Uterus (tissue), 4 donors: ENCODE data around the gene CCDC149. TPM values are rescaled to one million over a fixed set of nuclear protein-coding genes. Genes with fewer than 3 reads are reported as not detected.

Experiments used
- DNase-seq, 2 donors: peaks; one replicate each; pipeline ENCODE4 v3.0.0-alpha.2; 2019 to 2020
- H3K27ac ChIP-seq, 2 donors: fragments of 200-600 bp; sonication (generic); 1 replicate in 1 of 2; 2 replicates in 1 of 2; pipeline ENCODE4 v1.5.1; 2016 to 2018
- H3K27me3 ChIP-seq, 2 donors: fragments of 200-600 bp; sonication (generic); one replicate each; pipeline ENCODE4 v1.5.1; 2018 to 2019; ENCODE audit warnings: control low read depth in 1 of 2
- H3K36me3 ChIP-seq, 2 donors: fragments of 200-600 bp; sonication (generic); one replicate each; pipeline ENCODE4 v1.5.1; 2019; ENCODE audit warnings: control low read depth in 1 of 2
- H3K4me1 ChIP-seq, 2 donors: fragments of 200-600 bp; sonication (generic); one replicate each; pipeline ENCODE4 v1.5.1; 2018 to 2019; ENCODE audit warnings: control low read depth in 1 of 2
- H3K4me3 ChIP-seq, 2 donors: fragments of 200-600 bp; sonication (generic); 1 replicate in 1 of 2; 2 replicates in 1 of 2; pipeline ENCODE4 v1.5.1; 2018 to 2019; ENCODE audit warnings: mild to moderate bottlenecking in 1 of 2
- H3K9me3 ChIP-seq, 2 donors: fragments of 200-600 bp; sonication (generic); one replicate each; pipeline ENCODE4 v1.5.1; 2019; ENCODE audit warnings: control low read depth in 1 of 2
- CTCF ChIP-seq, 4 experiments: fragments of 200-600 bp in 2 of 4; fragments of 450-650 bp in 2 of 4; sonication (generic) in 2 of 4; IDR thresholded peaks; one replicate each; pipeline ENCODE4 v1.5.1; 2016 to 2019; ENCODE audit warnings: antibody characterized with exemption in 4 of 4, mild to moderate bottlenecking in 2 of 4, moderate library complexity in 1 of 4
- POLR2A ChIP-seq, 2 donors: fragments of 450-650 bp; IDR thresholded peaks; one replicate each; pipeline ENCODE4 v1.6.1; 2016; ENCODE audit warnings: antibody characterized with exemption in 2 of 2, mild to moderate bottlenecking in 1 of 2, moderate library complexity in 1 of 2
- intact Hi-C: fragments of 100-400 bp; cut with DNase I; formaldehyde crosslinking; loops from one replicate; pipeline ENCODE4 v1.15.1; 2023; ENCODE audit warnings: low total_unique reads
- total RNA-seq, 4 donors: library from RNA; depleted of rRNA in 3 of 4; stranded (reverse); fragments of >200 nt in 3 of 4; gene quantifications; one replicate each; pipeline versions ENCODE4 v1.1.0 to v1.2.4, GENCODE V29; 2014 to 2023
- donor health status: DM: yes; HTN: yes; CAD: no.

The CCDC149 gene
- total RNA-seq, 4 donors from 2014 or later: 18.7 to 462 (median 69.3) TPM

- DNase-seq: no peak
- no peaks in the 10 kb centered on the region for H3K27me3 ChIP-seq
- no peak overlapping the region for H3K27ac ChIP-seq
- H3K4me3 ChIP-seq: no peak overlapping the region
- H3K4me1 ChIP-seq: peaks cover 0 to 3% of the 10 kb centered on the region in 2 donors
- H3K9me3 ChIP-seq: no peaks in the 10 kb centered on the region
- no peaks in the 10 kb centered on the region for H3K36me3 ChIP-seq
- no peak for TF ChIP-seq POLR2A (IDR thresholded peaks at IDR 0.05)
- TF ChIP-seq CTCF (IDR thresholded peaks at IDR 0.05): no peak
- intact Hi-C loops: no loop called here
Measured at GRCh38 chr4:24805067-24805466, 107.8 kb downstream of the CCDC149 start.

GRCh38 chr4:24802648-24803047, 110.2 kb downstream of the CCDC149 start:
- no peaks in the 10 kb centered on the region for H3K27me3 ChIP-seq
- no peak overlapping the region for H3K4me3 ChIP-seq
- no peak for DNase-seq
- intact Hi-C loops: no loop called here
- TF ChIP-seq CTCF (IDR thresholded peaks at IDR 0.05) (no peak), POLR2A (IDR thresholded peaks at IDR 0.05) (no peak)
- H3K36me3 ChIP-seq: no peaks in the 10 kb centered on the region
- peaks cover 0 to 3% of the 10 kb centered on the region in 2 donors for H3K4me1 ChIP-seq
- H3K9me3 ChIP-seq: no peaks in the 10 kb centered on the region
- H3K27ac ChIP-seq: no peak overlapping the region

GRCh38 chr4:24801136-24801855, 111.5 kb downstream of the CCDC149 start:
- Histone ChIP-seq H3K9me3 (no peaks in the 10 kb centered on the region), H3K4me1 (no peaks in the 10 kb centered on the region), H3K27me3 (no peaks in the 10 kb centered on the region), H3K36me3 (no peaks in the 10 kb centered on the region), H3K4me3 (peak overlapping the region in 1 of 2 donors; percentile 25), H3K27ac (no peak overlapping the region)
- intact Hi-C loops: no loop called here
- TF ChIP-seq POLR2A (IDR thresholded peaks at IDR 0.05): no peak
- no peak for TF ChIP-seq CTCF (IDR thresholded peaks at IDR 0.05)
- no peak for DNase-seq

- peak overlapping the region in 1 of 2 donors; percentile 25 for H3K4me3 ChIP-seq
- intact Hi-C loops: no loop called here
- H3K4me1 ChIP-seq: no peaks in the 10 kb centered on the region
- TF ChIP-seq POLR2A (IDR thresholded peaks at IDR 0.05) (no peak), CTCF (IDR thresholded peaks at IDR 0.05) (no peak)
- no peaks in the 10 kb centered on the region for H3K9me3 ChIP-seq
- no peaks in the 10 kb centered on the region for H3K36me3 ChIP-seq
- no peaks in the 10 kb centered on the region for H3K27me3 ChIP-seq
- H3K27ac ChIP-seq: peak overlapping the region in 1 of 2 donors; percentile 16
- DNase-seq: no peak
Measured at GRCh38 chr4:24800325-24800895, 112.4 kb downstream of the CCDC149 start.

- Histone ChIP-seq H3K27ac (no peak overlapping the region), H3K4me3 (peak overlapping the region in 1 of 2 donors; percentile 25)
- no peak for DNase-seq
Measured at GRCh38 chr4:24799544-24800324, 113.1 kb downstream of the CCDC149 start.

More at GRCh38 chr4:24799544-24800324, 113.1 kb downstream of the CCDC149 start:
- no peaks in the 10 kb centered on the region for H3K4me1 ChIP-seq
- intact Hi-C loops: no loop called here
- TF ChIP-seq CTCF (IDR thresholded peaks at IDR 0.05) (no peak), POLR2A (IDR thresholded peaks at IDR 0.05) (no peak)
- H3K9me3 ChIP-seq: no peaks in the 10 kb centered on the region
- H3K27me3 ChIP-seq: no peaks in the 10 kb centered on the region
- no peaks in the 10 kb centered on the region for H3K36me3 ChIP-seq
